Mucosa of gallbladder (tissue), 1 donor: ENCODE results near the gene PYCR2. TPM values are rescaled to one million over a fixed set of nuclear protein-coding genes. Genes with fewer than 3 reads are reported as not detected.

ENCODE experiments used
- DNase-seq: peaks from one replicate; pipeline ENCODE4 v3.0.0-alpha.2; 2020; ENCODE audit warnings: low spot score
- total RNA-seq: library from RNA; stranded (reverse); gene quantifications from one replicate; pipeline ENCODE4 v1.2.1, GENCODE V29; 2021
- donor health status: DM: no; HTN: no; CAD: no.

The PYCR2 gene
- total RNA-seq, 1 donor from 2014 or later, result 71.8 TPM

- peak; percentile 59 for DNase-seq
These were observed 4.1 kb downstream of the PYCR2 start for GRCh38 chr1:225919906-225920305.

DNA sequence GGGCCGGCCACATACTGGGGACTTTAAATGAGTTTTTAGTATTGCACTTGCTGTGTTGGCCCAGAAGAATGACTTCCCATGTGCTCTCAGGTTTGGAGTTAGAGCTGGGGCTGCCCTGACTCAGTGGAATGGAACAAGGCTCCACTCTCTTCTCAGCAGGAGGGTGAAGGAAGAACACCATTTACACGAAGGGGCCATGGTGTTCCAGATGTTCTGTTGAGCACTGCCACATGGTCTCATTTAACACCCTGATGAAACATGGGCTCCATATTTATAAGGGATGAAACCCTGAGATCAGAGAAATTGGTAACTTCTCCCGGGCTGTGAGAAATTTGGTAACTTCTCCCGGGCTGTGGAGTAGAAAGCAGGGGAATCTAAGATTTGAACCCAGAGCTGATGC, 5.8 kb downstream of the PYCR2 start:
- no peak for DNase-seq

DNA sequence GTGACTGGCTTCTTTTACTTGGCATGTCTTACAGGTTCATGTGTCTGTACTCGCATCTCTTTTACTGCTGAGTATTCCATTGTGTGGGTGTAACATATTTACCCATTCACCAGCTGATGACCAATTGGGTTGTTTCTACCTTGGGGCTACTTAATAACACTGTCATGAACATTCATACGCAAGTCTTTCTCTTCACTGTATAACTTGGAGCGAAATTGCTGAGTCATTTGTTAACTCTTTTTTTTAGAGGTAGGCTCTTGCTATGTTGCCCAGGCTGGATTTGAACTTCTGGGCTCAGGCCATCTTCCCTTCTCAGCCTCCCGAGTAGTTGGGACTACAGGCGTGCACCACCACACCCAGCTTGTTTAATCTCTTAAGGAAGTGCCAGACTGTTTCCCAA, 6.5 kb downstream of the PYCR2 start:
- no peak for DNase-seq

DNA sequence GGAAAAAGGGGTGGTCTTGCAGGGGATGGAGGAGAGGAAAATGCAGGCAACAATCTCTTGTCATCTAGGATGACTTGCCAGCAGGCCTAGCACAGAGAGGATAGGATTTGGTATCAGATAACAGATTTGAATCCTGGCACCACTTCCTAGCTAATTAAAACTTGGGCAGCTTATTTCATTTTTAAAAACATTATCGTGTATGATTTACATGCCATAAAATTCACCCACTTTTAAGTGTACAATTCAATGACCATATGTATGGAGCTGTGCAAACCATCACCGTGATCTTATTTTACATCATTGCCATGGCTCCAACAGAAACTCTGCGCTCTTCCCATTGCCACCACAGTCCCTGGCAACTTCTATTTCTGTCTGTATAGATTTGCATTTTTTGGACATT, 6.9 kb downstream of the PYCR2 start:
- DNase-seq, result no peak

GRCh38 chr1:225915538-225915991, 8.5 kb downstream of the PYCR2 start:
- no peak for DNase-seq

DNA sequence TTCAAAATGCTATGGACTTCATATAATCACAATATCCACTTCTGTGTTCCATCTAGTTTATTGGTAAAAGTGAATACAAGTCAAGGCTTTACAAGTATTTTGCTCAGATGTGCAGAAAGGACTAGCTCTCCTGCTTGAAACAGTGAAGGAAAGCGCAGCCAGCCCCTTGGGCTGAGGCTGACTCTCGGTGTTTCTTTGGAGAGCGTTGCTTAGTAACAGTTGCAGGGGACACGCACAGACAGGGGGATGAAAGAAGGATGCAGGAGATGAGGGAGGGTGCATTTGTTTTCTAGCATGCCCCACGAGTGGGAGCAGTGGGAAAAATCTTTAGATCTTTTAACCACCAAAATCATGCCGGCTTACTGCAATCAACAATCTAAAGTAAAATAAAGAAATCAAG, 9.1 kb downstream of the PYCR2 start:
- DNase-seq, result no peak

DNA sequence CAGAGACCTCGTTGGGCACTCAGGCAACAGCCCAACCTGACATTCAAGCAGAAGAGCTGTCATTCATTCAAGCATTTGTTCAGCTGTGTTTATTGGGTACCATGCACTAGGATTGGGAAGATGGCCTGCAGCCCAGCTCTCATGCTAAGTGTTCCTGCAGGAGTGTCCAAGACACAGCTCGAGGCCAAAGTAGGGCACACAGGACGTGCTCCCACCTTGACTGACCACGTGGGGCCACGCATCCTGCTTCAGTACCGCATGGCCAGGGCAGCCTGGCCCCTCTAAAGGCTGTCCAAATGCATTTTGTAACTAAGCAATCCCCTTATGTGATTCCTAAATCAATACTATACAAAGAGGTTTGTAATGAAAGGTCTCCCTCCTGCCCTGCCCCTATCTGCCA, 9.7 kb downstream of the PYCR2 start:
- DNase-seq, result no peak

- DNase-seq, result peak; percentile 64
These were observed 12.6 kb downstream of the PYCR2 start for GRCh38 chr1:225911191-225912130.

DNA sequence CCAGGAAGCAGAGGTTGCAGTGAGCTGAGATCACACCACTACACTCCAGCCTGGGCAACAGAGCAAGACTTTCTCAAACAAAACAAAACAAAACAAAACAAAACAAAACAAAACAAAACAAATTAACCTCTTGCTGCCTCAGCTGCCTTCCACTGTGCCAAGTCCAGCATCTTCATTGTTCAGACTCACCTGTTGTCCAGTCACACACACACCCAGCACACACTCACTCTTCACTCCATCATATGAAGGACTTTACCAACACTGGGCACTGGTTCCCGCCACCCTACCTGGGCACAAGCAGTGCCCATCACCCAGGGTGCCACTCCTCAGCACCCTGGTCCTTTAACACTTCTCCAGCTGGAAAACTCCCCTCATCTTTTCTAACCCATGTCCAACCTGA, 14.6 kb downstream of the PYCR2 start:
- no peak for DNase-seq

DNA sequence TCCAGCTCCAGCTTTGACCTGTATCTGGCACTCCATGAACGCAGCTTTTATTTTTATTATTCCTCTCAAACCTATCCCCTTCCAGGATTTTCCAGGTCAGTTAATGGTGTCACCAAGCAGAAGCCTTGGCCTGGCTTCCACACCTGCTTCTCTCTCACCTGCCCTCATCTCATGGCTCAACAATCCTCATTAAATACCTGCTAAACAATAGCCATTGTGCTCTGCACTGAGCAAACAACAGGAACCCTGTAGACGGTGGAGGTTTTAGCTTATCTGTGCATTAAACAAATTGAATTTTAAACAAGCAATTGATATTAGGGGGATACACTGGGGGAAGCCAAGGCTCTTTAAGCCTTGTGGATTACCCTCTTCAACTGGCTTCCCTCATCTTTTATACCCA, 15.3 kb downstream of the PYCR2 start:
- no peak for DNase-seq

- DNase-seq, result no peak
These were observed 15.9 kb downstream of the PYCR2 start for GRCh38 chr1:225908013-225908640.

DNA sequence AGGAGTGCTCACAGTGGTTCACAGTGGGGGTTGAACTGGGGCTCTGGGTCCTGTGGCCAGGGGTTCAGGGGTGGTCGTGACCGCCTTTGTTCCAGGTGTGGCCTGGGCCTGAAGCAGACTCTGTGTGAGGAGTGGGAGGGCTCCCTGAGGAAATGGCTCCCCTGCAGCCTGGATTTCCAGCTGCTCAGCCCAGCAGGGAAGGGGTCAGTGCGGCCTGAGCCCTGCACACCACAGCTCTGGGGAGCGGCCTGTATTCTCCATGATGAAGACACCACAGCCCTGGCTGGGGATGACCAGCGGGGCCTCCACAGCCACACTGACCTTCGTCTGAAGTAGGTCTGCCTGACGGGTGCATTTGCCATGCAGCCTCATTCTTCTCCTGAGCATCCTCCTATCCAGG, 16.7 kb downstream of the PYCR2 start:
- no peak for DNase-seq

GRCh38 chr1:225906467-225906866, 17.6 kb downstream of the PYCR2 start:
- DNase-seq, result no peak

GRCh38 chr1:225903623-225904022, 20.4 kb downstream of the PYCR2 start:
- DNase-seq, result no peak

DNA sequence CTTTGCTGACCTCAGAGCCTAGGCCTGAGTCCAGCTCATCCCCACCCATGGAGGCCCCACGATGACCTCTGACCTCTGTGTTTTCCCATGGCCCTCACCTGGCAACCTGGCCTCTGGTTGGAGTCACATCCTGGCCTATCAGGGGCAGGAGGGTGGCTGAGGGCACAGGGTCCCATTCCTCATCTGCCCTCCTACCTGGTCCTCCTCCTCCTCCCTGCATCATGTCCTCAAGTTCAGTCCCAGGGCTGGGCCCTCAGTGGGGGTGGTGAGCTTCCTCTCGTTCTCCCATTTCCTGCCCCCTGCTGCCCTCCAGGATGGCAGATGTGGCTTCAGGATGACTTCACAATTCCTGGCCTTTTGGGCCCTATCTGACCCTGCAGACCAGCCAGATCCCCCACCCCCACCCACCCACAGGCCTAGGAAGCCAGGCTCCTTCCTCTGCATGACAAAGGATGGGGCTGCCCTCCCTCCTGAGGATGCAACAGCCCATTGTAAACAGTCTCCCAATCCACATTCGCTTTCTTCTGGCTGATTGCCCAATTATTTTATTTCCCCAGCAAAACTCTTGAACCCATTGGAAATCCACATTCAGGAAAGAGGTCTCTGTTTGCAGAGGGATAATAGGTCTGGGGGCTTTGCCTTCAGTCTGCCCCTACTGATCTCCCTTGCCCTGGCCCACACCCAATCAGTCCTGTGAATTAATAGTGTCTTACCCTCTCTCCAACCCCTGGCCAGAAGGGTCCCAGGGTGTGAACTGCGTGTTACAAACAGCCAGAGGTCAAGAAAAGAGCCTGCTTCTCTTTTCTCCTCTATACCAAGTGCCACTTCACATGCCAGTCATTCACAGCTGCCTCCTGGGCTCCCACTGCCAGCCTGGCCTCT, 24.8 kb downstream of the PYCR2 start:
- DNase-seq, result no peak

GRCh38 chr1:225897595-225898514, 26.2 kb downstream of the PYCR2 start:
- DNase-seq, result no peak

DNA sequence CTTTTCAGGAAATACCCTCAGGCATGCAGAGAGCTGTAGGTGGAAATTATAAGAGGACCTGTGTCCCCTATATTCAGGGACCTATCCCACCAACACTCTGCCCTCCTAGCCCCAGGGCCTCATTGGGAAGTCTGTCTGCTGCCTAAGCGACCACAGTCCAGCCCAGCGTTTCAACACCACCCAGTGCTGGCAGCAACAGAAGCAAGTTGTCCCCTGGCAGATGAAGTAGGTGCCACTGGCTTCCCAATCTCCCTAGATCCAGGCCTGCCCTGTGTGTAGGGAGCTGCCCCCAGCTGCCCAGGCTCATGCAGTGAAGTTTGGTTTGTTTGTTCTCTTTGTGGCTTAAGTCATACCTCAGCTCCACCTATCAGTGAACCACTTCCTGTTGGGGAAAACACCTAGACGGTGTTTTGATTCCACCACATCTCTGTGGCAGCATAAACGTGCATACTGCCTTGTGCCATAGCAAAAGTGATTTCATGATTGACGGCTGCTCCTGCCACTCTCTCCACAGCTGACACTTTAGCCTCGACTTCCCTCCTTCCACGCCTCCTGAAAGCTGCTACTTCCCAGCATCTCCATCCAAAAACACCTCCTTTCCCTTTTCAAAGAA, 27.0 kb downstream of the PYCR2 start:
- peak; percentile 54 for DNase-seq

GRCh38 chr1:225896494-225896893, 27.6 kb downstream of the PYCR2 start:
- DNase-seq, result no peak

- no peak for DNase-seq
These were observed 31.7 kb downstream of the PYCR2 start for GRCh38 chr1:225892307-225892706.

- peak; percentile 46 for DNase-seq
These were observed 32.6 kb downstream of the PYCR2 start for GRCh38 chr1:225891229-225891972.
